HTERT RPE-1 (cell line): ENCODE results near the gene EZH1.
"Not testable (repeated sequence)": the region's sequence is repeated elsewhere in the genome, so short reads cannot be mapped to it uniquely, and the experiment has no call there.

ENCODE experiments used
- in situ Hi-C: fragments of 300-500 bp; cut with MboI; formaldehyde crosslinking; loops from 4 replicates; pipeline ENCODE4 v1.14.3; 2020; ENCODE audit warnings: low sequenced_read_pairs

The EZH1 gene

GRCh38 chr17:42673266-42673884 is 71.5 kb downstream of the EZH1 start:
- in situ Hi-C loops, result no loop called here

- in situ Hi-C loops, result no loop called here
These were observed 72.8 kb downstream of the EZH1 start for GRCh38 chr17:42672038-42672437.

- in situ Hi-C loops, result no loop called here
These were observed 73.8 kb downstream of the EZH1 start for GRCh38 chr17:42670789-42671657.

GRCh38 chr17:42669977-42670788 is 74.7 kb downstream of the EZH1 start:
- in situ Hi-C loops, result no loop called here

DNA sequence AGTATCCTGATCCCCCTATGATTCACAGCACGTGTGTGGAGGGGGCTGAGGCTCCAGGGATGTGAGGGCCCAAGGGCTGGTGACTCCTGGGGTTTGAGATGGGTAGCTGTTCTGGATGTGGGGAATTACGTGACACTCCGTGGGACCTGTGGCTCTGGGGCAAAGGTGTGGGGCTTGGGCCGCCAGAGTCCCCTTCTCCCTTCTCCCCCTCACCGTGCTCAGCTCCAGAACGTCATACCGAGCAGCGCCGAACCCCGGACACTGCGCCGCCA is 75.2 kb downstream of the EZH1 start:
- in situ Hi-C loops, result no loop called here

- in situ Hi-C loops, result no loop called here
These were observed 77.5 kb downstream of the EZH1 start for GRCh38 chr17:42667088-42667951.

DNA sequence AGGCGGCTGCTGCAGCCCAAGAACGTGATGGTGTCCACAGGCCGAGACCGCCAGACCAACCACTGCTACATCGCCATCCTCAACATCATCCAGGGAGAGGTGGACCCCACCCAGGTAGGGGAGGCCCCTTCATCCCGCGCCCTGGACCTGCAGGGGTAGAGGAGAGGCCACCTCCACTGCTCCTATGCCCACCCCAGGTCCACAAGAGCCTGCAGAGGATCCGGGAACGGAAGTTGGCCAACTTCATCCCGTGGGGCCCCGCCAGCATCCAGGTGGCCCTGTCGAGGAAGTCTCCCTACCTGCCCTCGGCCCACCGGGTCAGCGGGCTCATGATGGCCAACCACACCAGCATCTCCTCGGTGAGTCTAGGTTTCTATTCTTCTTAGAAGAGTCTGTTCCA is 78.7 kb downstream of the EZH1 start:
- in situ Hi-C loops, result not testable (repeated sequence)

- in situ Hi-C loops, result no loop called here
These were observed 79.2 kb downstream of the EZH1 start for GRCh38 chr17:42665581-42666001.

GRCh38 chr17:42660692-42661345 is 84.0 kb downstream of the EZH1 start:
- in situ Hi-C loops, result no loop called here

DNA sequence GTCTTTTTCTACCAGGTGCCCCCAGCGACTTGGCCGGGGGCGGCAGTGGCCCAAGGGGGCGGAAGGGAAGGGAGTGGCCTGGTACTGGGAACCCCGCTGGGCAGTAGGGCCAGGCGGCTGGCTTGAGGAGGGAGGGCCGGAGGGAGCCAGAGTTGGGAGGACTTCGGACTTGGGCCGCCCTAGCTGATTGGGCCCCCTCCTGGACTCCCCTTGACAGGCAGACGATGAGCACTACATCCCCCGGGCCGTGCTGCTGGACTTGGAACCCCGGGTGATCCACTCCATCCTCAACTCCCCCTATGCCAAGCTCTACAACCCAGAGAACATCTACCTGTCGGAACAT is 84.9 kb downstream of the EZH1 start:
- in situ Hi-C loops, result not testable (repeated sequence)

- in situ Hi-C loops, result no loop called here
These were observed 85.5 kb downstream of the EZH1 start, which contains the start of gene TUBG2 for GRCh38 chr17:42659079-42659931. TUBG2 (plus strand) TSS chr17:42659284; CDS start chr17:42659504, 220 bp downstream.

GRCh38 chr17:42657824-42658588 is 86.8 kb downstream of the EZH1 start:
- in situ Hi-C loops, result no loop called here

GRCh38 chr17:42655528-42655927 is 89.3 kb downstream of the EZH1 start:
- in situ Hi-C loops, result no loop called here

DNA sequence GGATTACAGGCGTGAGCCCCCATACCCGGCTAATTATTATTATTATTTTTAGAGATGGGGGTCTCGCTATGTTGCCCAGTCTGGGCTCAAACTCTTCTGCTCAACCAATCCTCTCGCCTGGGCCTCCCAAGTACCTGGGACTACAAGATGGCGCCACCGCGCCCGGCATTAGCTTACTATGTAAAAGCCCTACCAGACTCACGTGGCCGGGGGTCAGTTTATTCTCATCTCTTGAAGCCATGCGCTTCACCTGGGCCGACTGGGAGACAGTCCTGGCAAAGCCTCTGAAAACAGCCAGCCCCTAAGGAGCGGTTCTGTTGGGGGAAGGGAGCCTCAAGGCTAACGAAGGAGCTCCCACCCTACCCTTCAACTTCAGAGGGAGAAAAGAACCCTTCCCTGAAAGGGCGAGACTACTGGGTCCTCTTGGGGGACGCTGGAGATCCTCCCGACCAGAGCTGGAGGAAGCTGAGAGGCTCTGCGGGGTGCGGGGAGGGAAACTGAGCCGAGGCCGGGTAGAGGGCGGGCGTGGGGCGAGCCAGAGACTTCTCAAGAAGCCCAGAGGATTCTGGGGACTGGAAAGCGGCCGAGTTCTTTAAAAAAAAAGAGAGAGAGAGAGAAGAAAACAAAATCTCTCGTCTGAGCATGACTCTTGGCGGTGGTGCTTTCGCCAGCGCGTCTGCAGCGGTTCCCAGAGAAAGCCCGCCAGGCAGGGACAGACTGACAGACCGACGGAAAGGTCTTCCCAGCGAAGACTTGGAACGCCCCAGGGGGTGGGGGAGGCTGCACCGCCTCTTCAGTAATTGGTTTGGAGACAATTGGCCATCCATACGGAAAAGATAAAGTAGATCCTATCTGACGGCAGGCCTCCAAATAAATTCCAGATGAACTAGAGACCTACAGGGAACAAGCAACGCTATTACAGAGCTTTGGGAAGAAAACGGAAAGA is 91.4 kb downstream of the EZH1 start:
- in situ Hi-C loops, result no loop called here

DNA sequence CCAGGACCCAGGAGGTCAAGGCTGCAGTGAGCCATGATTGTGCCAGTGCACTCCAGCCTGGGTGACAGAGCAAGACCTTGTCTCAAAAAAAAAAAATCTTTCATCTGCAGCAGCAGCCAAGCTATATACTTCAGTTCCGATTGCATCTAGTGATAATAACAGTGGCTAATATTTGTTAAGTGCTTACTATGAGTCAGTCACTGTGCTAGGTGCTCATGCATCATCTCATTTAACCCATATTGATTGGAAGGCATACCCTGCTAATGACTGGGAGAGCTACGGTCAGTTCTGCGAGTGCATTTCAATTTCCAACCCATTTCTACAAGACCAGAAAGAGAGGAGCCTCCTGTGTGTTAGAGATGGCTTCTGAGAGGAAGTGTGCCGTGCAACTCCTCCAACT is 93.4 kb downstream of the EZH1 start:
- in situ Hi-C loops, result no loop called here
